HG02571 (cell line): Measurements from ENCODE around the gene IL10RA.
"Not testable (repeated sequence)": the region's sequence is repeated elsewhere in the genome, so short reads cannot be mapped to it uniquely, and the experiment has no call there.

Experiments used
- ATAC-seq: cut with Tn5 transposase; IDR thresholded peaks from one replicate; pipeline ENCODE4 v1.9.1; 2021; ENCODE audit warnings: mild to moderate bottlenecking, moderate library complexity; ENCODE audit not compliant: unreplicated experiment

IL10RA gene

GRCh38 chr11:117985953-117986887 is at the start of gene IL10RA:
IL10RA (plus strand) TSS chr11:117986394; CDS start chr11:117986468, 74 bp downstream.
- peak; percentile 83 for ATAC-seq

- no peak for ATAC-seq
These were observed 49.2 kb upstream of the IL10RA start for GRCh38 chr11:117936973-117937372.

- ATAC-seq: no peak
These were observed 45.5 kb upstream of the IL10RA start for GRCh38 chr11:117940736-117941135.

- no peak for ATAC-seq
These were observed 45.0 kb upstream of the IL10RA start for GRCh38 chr11:117941163-117941707.

GRCh38 chr11:117941976-117942654 is 44.1 kb upstream of the IL10RA start:
- no peak for ATAC-seq

- ATAC-seq: no peak
These were observed 41.6 kb upstream of the IL10RA start for GRCh38 chr11:117944554-117944953.

- no peak for ATAC-seq
These were observed 41.0 kb upstream of the IL10RA start for GRCh38 chr11:117945047-117945810.

- no peak for ATAC-seq
These were observed 39.9 kb upstream of the IL10RA start for GRCh38 chr11:117946156-117946841.

- ATAC-seq: no peak
These were observed 39.2 kb upstream of the IL10RA start for GRCh38 chr11:117946842-117947526.

GRCh38 chr11:117947751-117948150 is 38.4 kb upstream of the IL10RA start:
- not testable (repeated sequence) for ATAC-seq

GRCh38 chr11:117948466-117948865 is 37.7 kb upstream of the IL10RA start:
- ATAC-seq: not testable (repeated sequence)

- no peak for ATAC-seq
These were observed 37.1 kb upstream of the IL10RA start for GRCh38 chr11:117949062-117949461.

- no peak for ATAC-seq
These were observed 35.9 kb upstream of the IL10RA start for GRCh38 chr11:117950301-117950700.

- no peak for ATAC-seq
These were observed 34.9 kb upstream of the IL10RA start for GRCh38 chr11:117950993-117951961.

GRCh38 chr11:117953024-117953671 is 33.0 kb upstream of the IL10RA start:
- no peak for ATAC-seq

GRCh38 chr11:117958949-117959348 is 27.2 kb upstream of the IL10RA start:
- no peak for ATAC-seq

- ATAC-seq: no peak
These were observed 26.6 kb upstream of the IL10RA start for GRCh38 chr11:117959438-117960149.
